Measurements from ENCODE around the gene CAB39L. TPM values are rescaled to one million over a fixed set of nuclear protein-coding genes. Genes with fewer than 3 reads are reported as not detected.

The CAB39L gene
- total and polyA plus RNA-seq, 10 donors, result 1.6 to 7.5 (median 5.9) TPM

GRCh38 chr13:49354719-49355118 is 89.1 kb downstream of the CAB39L start:
- 75 to 92% (median 90%) methylated on average over 1 of the region's 1 CpG for WGBS, 5 donors
- Histone ChIP-seq H3K36me3 (peaks cover 0 to 18% (median 0%) of the 10 kb centered on the region in 6 donors), H3K27me3 (replicated peaks in 1 of 7) (no peaks in the 10 kb centered on the region), H3K9me3 (peaks cover 0 to 8% (median 3%) of the 10 kb centered on the region in 8 donors), H3K4me3 (no peak overlapping the region), H3K4me1 (no peaks in the 10 kb centered on the region), H3K27ac (no peak overlapping the region)
- DNase-seq, result no peak
- intact Hi-C loops (cut with DNase I; ENCODE audit: low total_unique reads), result no loop called here
- TF ChIP-seq POLR2A (IDR thresholded peaks at IDR 0.05) (no peak), POLR2AphosphoS5 (IDR thresholded peaks at IDR 0.05) (no peak)
- TF ChIP-seq, protein P1, sequence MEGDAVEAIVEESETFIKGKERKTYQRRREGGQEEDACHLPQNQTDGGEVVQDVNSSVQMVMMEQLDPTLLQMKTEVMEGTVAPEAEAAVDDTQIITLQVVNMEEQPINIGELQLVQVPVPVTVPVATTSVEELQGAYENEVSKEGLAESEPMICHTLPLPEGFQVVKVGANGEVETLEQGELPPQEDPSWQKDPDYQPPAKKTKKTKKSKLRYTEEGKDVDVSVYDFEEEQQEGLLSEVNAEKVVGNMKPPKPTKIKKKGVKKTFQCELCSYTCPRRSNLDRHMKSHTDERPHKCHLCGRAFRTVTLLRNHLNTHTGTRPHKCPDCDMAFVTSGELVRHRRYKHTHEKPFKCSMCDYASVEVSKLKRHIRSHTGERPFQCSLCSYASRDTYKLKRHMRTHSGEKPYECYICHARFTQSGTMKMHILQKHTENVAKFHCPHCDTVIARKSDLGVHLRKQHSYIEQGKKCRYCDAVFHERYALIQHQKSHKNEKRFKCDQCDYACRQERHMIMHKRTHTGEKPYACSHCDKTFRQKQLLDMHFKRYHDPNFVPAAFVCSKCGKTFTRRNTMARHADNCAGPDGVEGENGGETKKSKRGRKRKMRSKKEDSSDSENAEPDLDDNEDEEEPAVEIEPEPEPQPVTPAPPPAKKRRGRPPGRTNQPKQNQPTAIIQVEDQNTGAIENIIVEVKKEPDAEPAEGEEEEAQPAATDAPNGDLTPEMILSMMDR (IDR thresholded peaks at IDR 0.05 in 8 of 11, conservative IDR thresholded peaks at IDR 0.05 in 3 of 11), result no peak

DNA sequence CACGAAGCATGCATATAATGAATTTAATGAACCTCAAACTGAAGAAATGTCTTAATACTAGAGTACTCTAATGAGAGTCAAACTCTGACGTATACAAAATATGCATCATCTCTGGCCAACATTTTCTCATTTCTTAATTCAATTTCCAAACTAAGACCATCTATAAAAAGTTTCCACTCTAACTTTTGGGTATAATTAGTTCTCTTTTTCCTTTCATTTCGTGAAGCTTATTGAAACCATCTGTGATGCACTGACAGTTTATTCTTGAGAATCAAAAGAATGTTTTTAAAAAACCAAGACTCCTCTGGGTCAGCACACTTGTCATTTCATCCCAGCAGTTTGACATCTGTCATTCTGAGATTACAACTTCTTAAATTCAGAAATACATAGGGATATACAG is 90.0 kb downstream of the CAB39L start:
- no peak for DNase-seq
- H3K4me1 ChIP-seq, result no peaks in the 10 kb centered on the region
- WGBS, 5 donors, result 73 to 84% (median 80%) methylated on average over 3 of the region's 3 CpGs
- no peak overlapping the region for H3K4me3 ChIP-seq
- no peak overlapping the region for H3K27ac ChIP-seq
- H3K27me3 ChIP-seq (replicated peaks in 1 of 7), result no peaks in the 10 kb centered on the region
- H3K9me3 ChIP-seq, result peaks cover 0 to 8% (median 3%) of the 10 kb centered on the region in 8 donors
- TF ChIP-seq, protein P1 (IDR thresholded peaks at IDR 0.05 in 8 of 11, conservative IDR thresholded peaks at IDR 0.05 in 3 of 11), result no peak
- TF ChIP-seq POLR2A (IDR thresholded peaks at IDR 0.05), result no peak
- TF ChIP-seq POLR2AphosphoS5 (IDR thresholded peaks at IDR 0.05), result no peak
- H3K36me3 ChIP-seq, result peaks cover 0 to 11% (median 0%) of the 10 kb centered on the region in 6 donors
- intact Hi-C loops (cut with DNase I; ENCODE audit: low total_unique reads), result no loop called here

GRCh38 chr13:49351871-49352270 is 92.0 kb downstream of the CAB39L start:
- Histone ChIP-seq H3K27me3 (replicated peaks in 1 of 7) (no peaks in the 10 kb centered on the region), H3K9me3 (peaks cover 0 to 8% (median 3%) of the 10 kb centered on the region in 8 donors), H3K4me1 (no peaks in the 10 kb centered on the region), H3K4me3 (no peak overlapping the region), H3K27ac (no peak overlapping the region), H3K36me3 (peaks cover 0 to 4% (median 0%) of the 10 kb centered on the region in 6 donors)
- DNase-seq, result no peak
- TF ChIP-seq POLR2A (IDR thresholded peaks at IDR 0.05) (no peak), POLR2AphosphoS5 (IDR thresholded peaks at IDR 0.05) (no peak)
- WGBS, 5 donors, result 85 to 100% (median 87%) methylated on average over 2 of the region's 2 CpGs
- intact Hi-C loops (cut with DNase I; ENCODE audit: low total_unique reads), result no loop called here

- Histone ChIP-seq H3K27me3 (replicated peaks in 1 of 7) (no peaks in the 10 kb centered on the region), H3K27ac (no peak overlapping the region), H3K36me3 (peaks cover 0 to 4% (median 0%) of the 10 kb centered on the region in 6 donors), H3K4me3 (no peak overlapping the region), H3K4me1 (no peaks in the 10 kb centered on the region), H3K9me3 (no peaks in the 10 kb centered on the region)
- TF ChIP-seq POLR2AphosphoS5 (IDR thresholded peaks at IDR 0.05) (no peak), POLR2A (IDR thresholded peaks at IDR 0.05) (no peak)
- TF ChIP-seq, protein P1 (IDR thresholded peaks at IDR 0.05 in 8 of 11, conservative IDR thresholded peaks at IDR 0.05 in 3 of 11), result no peak
- WGBS, 5 donors, result 82 to 94% (median 92%) methylated on average over 7 of the region's 7 CpGs
- intact Hi-C loops (cut with DNase I; ENCODE audit: low total_unique reads), result no loop called here
- DNase-seq, result no peak
Measured at GRCh38 chr13:49348751-49349150, 95.1 kb downstream of the CAB39L start.
